A549 treated with dexamethasone at 1 μM for 4 hours (cell line): Measurements from ENCODE around the gene F12. TPM values are rescaled to one million over a fixed set of nuclear protein-coding genes. Genes with fewer than 3 reads are reported as not detected.

ENCODE experiments used
- total RNA-seq: library from RNA; stranded (reverse); fragments of 200-300 nt; extraction: Qiagen RNA extraction; gene quantifications from 5 replicates; pipeline ENCODE4 v1.2.3, GENCODE V29; 2022

Gene F12
- total RNA-seq, result 14.4 to 21.3 TPM (median 19.4 TPM) in 5 replicates

DNA sequence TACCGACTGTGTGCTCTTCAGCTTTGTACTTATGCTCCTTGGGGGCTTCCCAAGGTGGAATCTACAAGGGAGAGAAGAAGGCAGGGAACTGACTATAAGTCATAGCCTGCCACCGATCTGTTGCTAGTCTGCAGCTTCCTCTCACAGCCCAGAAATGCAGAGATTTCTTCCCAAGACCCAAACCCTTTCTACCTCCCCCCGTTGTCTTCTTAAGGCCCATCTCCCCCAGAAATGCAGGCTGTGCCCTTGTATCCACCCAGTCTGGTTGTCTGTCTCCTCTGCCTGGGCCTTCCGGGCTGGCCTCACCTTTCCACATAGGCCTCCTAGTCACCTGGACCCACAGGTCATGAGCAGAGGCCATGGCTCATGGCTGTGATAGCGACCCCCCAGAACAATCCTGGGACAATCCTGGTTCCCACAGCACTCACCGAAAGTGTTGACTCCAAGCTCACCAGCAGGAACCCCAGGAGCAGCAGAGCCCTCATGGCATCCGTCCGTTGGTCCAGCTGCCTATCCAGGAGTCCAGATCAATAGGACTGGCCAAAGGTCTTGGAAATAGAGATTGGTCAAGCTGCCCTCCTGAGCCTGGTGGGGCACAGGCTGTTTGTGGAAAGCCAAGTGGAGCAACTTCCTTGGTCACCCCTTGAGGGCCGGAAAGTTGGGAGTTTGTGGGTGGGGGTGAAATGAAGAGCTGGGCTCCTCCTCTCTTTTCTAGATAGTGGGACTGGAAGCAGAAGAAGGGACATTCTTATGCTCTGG is at the start of gene F12:
Gene F12 (minus strand): TSS at position 522 of the 759 bp plus-strand sequence. CDS start 37 bp downstream, at position 485.

DNA sequence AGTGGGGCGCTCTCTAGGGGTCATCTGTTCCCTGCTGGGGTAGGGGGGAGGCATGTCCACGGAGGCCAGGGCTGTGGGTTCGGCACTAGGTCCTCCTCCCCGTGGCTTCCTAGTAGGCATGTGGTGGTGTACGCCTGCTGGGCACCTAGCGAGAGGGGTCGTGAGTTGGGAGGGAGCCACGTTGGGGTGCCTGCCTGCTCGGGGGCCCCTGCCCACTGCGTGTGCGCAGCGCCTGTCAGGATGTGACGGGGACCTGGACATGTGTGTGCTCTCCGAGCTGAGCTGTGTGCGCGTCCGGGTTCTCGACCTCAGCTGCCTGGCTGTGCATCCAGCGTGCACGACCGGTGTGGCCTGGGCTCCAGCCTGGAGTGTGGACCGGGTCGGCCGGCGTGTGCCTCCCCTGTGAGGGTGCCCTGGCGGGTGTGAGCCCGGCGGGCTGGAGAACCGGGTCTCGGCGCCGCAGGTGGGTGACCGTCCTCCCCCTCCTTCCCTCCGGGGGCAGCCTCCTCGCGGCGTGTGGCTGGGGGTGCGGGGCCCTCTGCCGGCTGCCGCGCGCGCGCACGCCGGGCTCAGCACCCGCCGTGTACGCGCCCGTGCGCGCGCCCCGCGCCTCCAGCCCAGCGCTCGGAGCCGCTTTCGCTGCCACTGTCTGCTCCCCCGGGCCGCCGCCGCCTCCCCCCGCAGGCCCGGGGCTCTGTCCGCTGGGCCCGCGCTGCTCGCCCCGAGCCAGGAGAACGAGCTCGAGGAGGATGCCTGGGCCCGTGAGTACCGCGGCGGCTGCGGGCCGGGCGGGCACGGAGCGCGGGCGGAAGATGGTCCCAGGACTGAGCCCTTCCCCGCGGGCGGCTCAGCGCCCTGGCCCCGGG is 37.1 kb upstream of the F12 start, which contains the start of gene PRR7:
Gene PRR7 (plus strand): TSS at position 615 of the 866 bp plus-strand sequence. CDS start 8,254 bp downstream, outside the sequence.

DNA sequence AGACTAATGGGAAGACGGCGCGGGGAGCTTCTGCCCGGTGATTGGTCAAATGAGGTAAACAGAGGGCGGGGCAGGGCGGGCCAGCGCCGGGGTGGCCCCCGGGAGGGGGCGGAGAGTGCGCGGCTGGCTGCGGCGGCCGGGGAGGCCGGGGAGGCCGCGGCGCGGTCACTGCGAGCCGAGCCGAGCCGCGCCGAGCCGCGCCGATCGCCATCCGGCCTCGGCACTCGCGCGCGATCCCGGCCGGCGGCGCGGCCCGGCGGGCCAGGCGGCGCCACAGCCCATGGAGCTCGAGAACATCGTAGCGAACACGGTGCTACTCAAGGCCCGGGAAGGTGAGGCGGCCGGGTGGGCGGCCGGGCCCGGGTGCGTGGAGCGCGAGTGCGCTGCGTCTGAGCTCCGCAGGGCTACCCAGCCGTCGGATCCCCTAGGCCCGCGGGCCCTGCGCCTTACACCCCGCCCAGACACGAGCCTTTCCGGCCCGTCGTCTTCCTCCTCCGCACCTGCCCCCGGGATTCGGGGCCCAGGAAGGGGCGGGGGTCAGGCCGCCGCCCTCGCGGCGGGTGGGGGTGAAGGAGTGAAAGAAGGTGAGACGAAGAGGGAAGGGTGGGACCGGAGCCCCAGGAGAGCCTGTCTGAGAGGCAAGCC is 17.3 kb upstream of the F12 start, which contains the start of gene GRK6:
Gene GRK6 (plus strand): TSS at position 111 of the 645 bp plus-strand sequence. CDS start 170 bp downstream, at position 281.

GRCh38 chr5:177399997-177400868 is 9.1 kb downstream of the F12 start, which contains the start of gene PFN3:
Gene PFN3, minus strand, starts transcription at chr5:177400661. Its CDS starts 85 bp downstream, at chr5:177400576.

DNA sequence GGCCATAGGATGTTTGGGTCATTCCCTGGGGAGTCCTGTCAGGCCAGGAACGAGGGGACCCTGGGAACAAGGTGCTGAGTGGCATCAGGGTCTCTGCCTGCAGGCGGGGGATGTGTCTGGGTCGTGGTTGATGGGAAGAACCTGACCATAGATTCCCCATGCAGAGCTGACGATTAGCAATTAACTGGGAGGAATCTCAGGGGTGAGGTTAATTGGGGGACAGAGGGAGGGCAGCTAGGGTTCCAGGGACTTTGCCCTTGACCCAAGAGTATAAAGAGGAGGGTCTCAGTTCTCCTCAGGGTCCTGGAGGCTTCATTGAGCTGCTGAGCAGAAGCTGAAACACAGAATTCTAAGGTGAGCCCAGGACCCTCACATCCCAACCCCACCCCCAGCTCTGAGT is 25.2 kb downstream of the F12 start, which contains the start of gene SLC34A1:
Gene SLC34A1 (plus strand): TSS at position 301 of the 400 bp plus-strand sequence. CDS start 1,308 bp downstream, outside the sequence.

GRCh38 chr5:177357459-177358351 is 51.7 kb downstream of the F12 start, which contains the start of gene RGS14:
Gene RGS14, plus strand, starts transcription at chr5:177357924. Its CDS starts 101 bp downstream, at chr5:177358025.

Other genes starting within 250 kb of the F12 start
- 17.7 to 25.7 TPM (median 23.5 TPM) in 5 replicates for gene RAB24, start 105.8 kb downstream of the F12 start, total RNA-seq
- 272 to 376 TPM (median 337 TPM) in 5 replicates for gene PRELID1, start 105.8 kb downstream of the F12 start, total RNA-seq
- 10.4 to 18.0 TPM (median 15.6 TPM) in 5 replicates for gene MXD3, start 97.7 kb downstream of the F12 start, total RNA-seq
- gene LMAN2, start 57.9 kb downstream of the F12 start, total RNA-seq, result 200 to 231 TPM (median 213 TPM) in 5 replicates
- 4.1 to 6.2 TPM (median 4.7 TPM) in 5 replicates for gene RGS14, start 51.6 kb downstream of the F12 start, total RNA-seq
- not detected in 5 replicates for gene SLC34A1, start 25.1 kb downstream of the F12 start, total RNA-seq
- gene PFN3, start 8.9 kb downstream of the F12 start, total RNA-seq, result not detected in 5 replicates
- gene GRK6, start 17.1 kb upstream of the F12 start, total RNA-seq, result 17.2 to 26.5 TPM (median 25.4 TPM) in 5 replicates
- gene PRR7, start 37.2 kb upstream of the F12 start, total RNA-seq, result 13.0 to 28.8 TPM (median 25.0 TPM) in 5 replicates
- 49.5 to 81.7 TPM (median 75.9 TPM) in 5 replicates for gene DBN1, start 64.1 kb upstream of the F12 start, total RNA-seq
- 68.9 to 94.5 TPM (median 82.0 TPM) in 5 replicates for gene PDLIM7, start 88.0 kb upstream of the F12 start, total RNA-seq
- 1.8 to 5.4 TPM (median 3.9 TPM) in 5 replicates for gene DOK3, start 100.3 kb upstream of the F12 start, total RNA-seq
- 77.4 to 99.6 TPM (median 94.7 TPM) in 5 replicates for gene DDX41, start 107.4 kb upstream of the F12 start, total RNA-seq
- 14.0 to 33.5 TPM (median 31.7 TPM) in 5 replicates for gene FAM193B, start 145.0 kb upstream of the F12 start, total RNA-seq
- gene TMED9, start 182.6 kb upstream of the F12 start, total RNA-seq, result 234 to 317 TPM (median 245 TPM) in 5 replicates
- gene B4GALT7, start 190.6 kb upstream of the F12 start, total RNA-seq, result 18.6 to 27.3 TPM (median 25.4 TPM) in 5 replicates